Epithelial cell of esophagus (primary cell): ENCODE data around the gene MINDY1.

Experiments
- DNase-seq: peaks from one replicate; pipeline ENCODE4 v3.0.0; 2010; ENCODE audit warnings: low read depth
- H3K4me3 ChIP-seq: 2 replicates; pipeline ENCODE4 v1.5.1; 2011; ENCODE audit warnings: mild to moderate bottlenecking, low read length, control low read depth
- TF ChIP-seq, protein P1 (sequence below): IDR thresholded peaks from 2 replicates; pipeline ENCODE4 v1.5.1; 2011; ENCODE audit warnings: low read depth, mild to moderate bottlenecking, low read length, control low read depth, inconsistent platforms; ENCODE audit not compliant: insufficient read depth; ENCODE audit errors: missing control alignments

The MINDY1 gene

DNA sequence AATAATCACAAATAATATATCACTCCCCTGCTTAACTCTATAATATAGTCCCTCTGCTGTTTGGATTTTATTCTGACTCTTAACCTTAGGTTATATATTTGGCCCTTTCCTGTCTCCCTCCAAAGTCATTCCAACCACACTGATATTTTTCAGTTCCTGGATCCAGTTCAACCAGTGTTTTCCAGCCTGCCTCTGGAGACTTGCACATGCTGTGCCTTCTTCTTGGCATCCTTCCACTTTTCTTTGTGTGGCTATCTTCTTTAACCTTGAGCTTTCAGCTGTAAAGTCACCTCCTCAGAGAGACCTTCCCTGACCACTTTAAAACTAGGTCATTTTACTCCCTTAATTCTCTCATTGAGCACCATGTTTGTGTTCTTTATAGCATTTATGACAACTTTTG lies 51.4 kb downstream of the MINDY1 start:
- H3K4me3 ChIP-seq, result no peak overlapping the region
- TF ChIP-seq, protein P1, sequence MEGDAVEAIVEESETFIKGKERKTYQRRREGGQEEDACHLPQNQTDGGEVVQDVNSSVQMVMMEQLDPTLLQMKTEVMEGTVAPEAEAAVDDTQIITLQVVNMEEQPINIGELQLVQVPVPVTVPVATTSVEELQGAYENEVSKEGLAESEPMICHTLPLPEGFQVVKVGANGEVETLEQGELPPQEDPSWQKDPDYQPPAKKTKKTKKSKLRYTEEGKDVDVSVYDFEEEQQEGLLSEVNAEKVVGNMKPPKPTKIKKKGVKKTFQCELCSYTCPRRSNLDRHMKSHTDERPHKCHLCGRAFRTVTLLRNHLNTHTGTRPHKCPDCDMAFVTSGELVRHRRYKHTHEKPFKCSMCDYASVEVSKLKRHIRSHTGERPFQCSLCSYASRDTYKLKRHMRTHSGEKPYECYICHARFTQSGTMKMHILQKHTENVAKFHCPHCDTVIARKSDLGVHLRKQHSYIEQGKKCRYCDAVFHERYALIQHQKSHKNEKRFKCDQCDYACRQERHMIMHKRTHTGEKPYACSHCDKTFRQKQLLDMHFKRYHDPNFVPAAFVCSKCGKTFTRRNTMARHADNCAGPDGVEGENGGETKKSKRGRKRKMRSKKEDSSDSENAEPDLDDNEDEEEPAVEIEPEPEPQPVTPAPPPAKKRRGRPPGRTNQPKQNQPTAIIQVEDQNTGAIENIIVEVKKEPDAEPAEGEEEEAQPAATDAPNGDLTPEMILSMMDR, result no peak
- DNase-seq, result no peak

DNA sequence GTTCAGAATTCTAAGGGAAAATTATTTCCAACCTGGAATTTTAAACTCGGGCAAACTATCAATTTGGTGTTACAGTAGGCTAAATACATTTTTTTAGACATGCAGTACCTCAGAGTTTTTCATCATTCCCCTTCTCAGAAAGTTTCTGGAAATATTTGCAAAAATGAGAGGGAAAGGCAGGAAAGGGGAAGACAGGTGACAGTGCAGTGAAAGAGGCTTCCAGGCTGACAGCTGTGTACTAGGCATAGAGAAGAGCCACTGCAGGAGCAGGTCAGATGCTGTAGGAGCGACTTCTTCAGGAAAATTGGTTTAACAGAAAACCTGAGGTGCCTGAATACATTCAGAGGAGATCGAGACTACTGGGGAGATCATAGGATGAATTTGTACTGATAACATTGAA lies 52.0 kb downstream of the MINDY1 start:
- no peak overlapping the region for H3K4me3 ChIP-seq
- TF ChIP-seq, protein P1, result no peak
- no peak for DNase-seq
